Pancreas (tissue), 10 donors: ENCODE measurements around the gene ITGB5. TPM values are rescaled to one million over a fixed set of nuclear protein-coding genes. Genes with fewer than 3 reads are reported as not detected.

Experiments used
- ATAC-seq, 4 donors: fragments of 200-7000 bp; cut with Tn5 transposase; one replicate each; pipeline versions ENCODE4 v1.8.0 to v1.9.1; 2020; ENCODE audit warnings: mild to moderate bottlenecking in 4 of 4, moderate library complexity in 4 of 4
- DNase-seq, 6 donors: peaks; one replicate each; pipeline ENCODE4 v3.0.0-alpha.2; 2020
- FAIRE-seq: peaks from 2 replicates; lab custom pipeline; 2012; peaks lifted over from hg19 to GRCh38; lab: Jason Lieb, UNC
- H3K27ac ChIP-seq, 4 donors: fragments of 200-600 bp; sonication (generic); 1 replicate in 3 of 4; 2 replicates in 1 of 4; pipeline versions ENCODE4 v1.5.0 to v1.8.0; 2020
- H3K27me3 ChIP-seq, 4 donors: fragments of 200-600 bp; one replicate each; pipeline ENCODE4 v1.8.0; 2021
- H3K36me3 ChIP-seq, 3 donors: fragments of 200-600 bp; sonication (generic) in 1 of 3; one replicate each; pipeline versions ENCODE4 v1.5.0 to v1.8.0; 2020 to 2021
- H3K4me1 ChIP-seq, 3 donors: fragments of 200-600 bp; one replicate each; pipeline ENCODE4 v1.8.0; 2021
- H3K4me3 ChIP-seq, 4 donors: fragments of 200-600 bp; sonication (generic) in 2 of 4; one replicate each; pipeline versions ENCODE4 v1.5.0 to v1.8.0; 2020 to 2021
- H3K9me3 ChIP-seq, 4 donors: fragments of 200-600 bp; one replicate each; pipeline ENCODE4 v1.8.0; 2021
- CTCF ChIP-seq, 4 donors: fragments of 200-600 bp; sonication (generic) in 3 of 4; IDR thresholded peaks; one replicate each; pipeline versions ENCODE4 v1.5.0 to v1.8.0; 2021; ENCODE audit warnings: antibody characterized with exemption in 4 of 4
- WGBS, 2 donors: extraction: QIAGEN DNeasy Blood & Tissue Kit; methylation state at CpG; one replicate each; pipeline ENCODE4 v1.1.7; 2013; 5-methylcytosine and 5-hydroxymethylcytosine counted together
- intact Hi-C, 3 donors: fragments of 100-400 bp; cut with DNase I; formaldehyde crosslinking; loops; one replicate each; pipeline versions ENCODE4 v1.11.1 to v1.14.2; 2022
- polyA plus RNA-seq, 2 donors: library from polyadenylated mRNA; stranded (reverse); fragments of 200-250 nt; gene quantifications; one replicate each; pipeline ENCODE4 v1.2.3, GENCODE V29; 2013
- total RNA-seq, 6 donors: library from RNA; stranded (reverse); fragmentation: NEBNext Ultra II Directional in 4 of 6; extraction: Animal tissue kit (Norgen Biotek cat#: 25700) in 4 of 6; gene quantifications; one replicate each; pipeline versions ENCODE4 v1.2.1 to v1.2.4, GENCODE V29; 2021 to 2023
- donor health status: healthy with polysubstance abuse.
- donor health status: DM: no; HTN: no; CAD: no; lungs with moderate emphysema.
- donor health status: DM: no; HTN: no; CAD: no.
- donor health status: control.
- donor health status: control.
- donor health status: Bipolar disorder and iron deficiency.
- donor health status: DM: yes; HTN: yes; CAD: no.
- donor health status: DM: no; HTN: no; CAD: no.
- donor health status: DM: no; HTN: no; CAD: no.
- donor health status: DM: yes; HTN: yes; CAD: no.

Gene ITGB5
- total and polyA plus RNA-seq, 8 donors: 9.5 to 69.9 (median 24.5) TPM

GRCh38 chr3:124781476-124782376 is 105.4 kb downstream of the ITGB5 start:
- Histone ChIP-seq H3K27ac (no peak overlapping the region), H3K4me3 (no peak overlapping the region), H3K4me1 (peaks cover 0 to 3% (median 0%) of the 10 kb centered on the region in 3 donors), H3K9me3 (no peaks in the 10 kb centered on the region), H3K36me3 (no peaks in the 10 kb centered on the region), H3K27me3 (no peaks in the 10 kb centered on the region)
- intact Hi-C loops: no loop called here
- ATAC-seq (no peak), DNase-seq (no peak), FAIRE-seq (no peak)
- 85 to 94% methylated on average over 8 of the region's 8 CpGs for WGBS, 2 donors
- no peak for TF ChIP-seq CTCF (IDR thresholded peaks at IDR 0.05)

GRCh38 chr3:124780761-124781475 is 106.2 kb downstream of the ITGB5 start:
- ATAC-seq (peak; percentile 28 to 69 (median 60)), FAIRE-seq (no peak), DNase-seq (no peak)
- peaks cover 0 to 3% (median 0%) of the 10 kb centered on the region in 3 donors for H3K4me1 ChIP-seq
- no peak overlapping the region for H3K4me3 ChIP-seq
- no peaks in the 10 kb centered on the region for H3K36me3 ChIP-seq
- H3K27me3 ChIP-seq: no peaks in the 10 kb centered on the region
- intact Hi-C loops: no loop called here
- no peak overlapping the region for H3K27ac ChIP-seq
- WGBS, 2 donors: 81 to 84% methylated on average over 15 of the region's 15 CpGs
- no peak for TF ChIP-seq CTCF (IDR thresholded peaks at IDR 0.05)
- H3K9me3 ChIP-seq: no peaks in the 10 kb centered on the region

- FAIRE-seq (no peak), DNase-seq (no peak), ATAC-seq (peak in 3 of 4 donors; percentile 53 to 67 (median 65))
- H3K27ac ChIP-seq: peak overlapping the region in 1 of 4 donors; percentile 28
- no peaks in the 10 kb centered on the region for H3K27me3 ChIP-seq
- H3K4me3 ChIP-seq: no peak overlapping the region
- peaks cover 0 to 3% (median 0%) of the 10 kb centered on the region in 3 donors for H3K4me1 ChIP-seq
- no peak for TF ChIP-seq CTCF (IDR thresholded peaks at IDR 0.05)
- no peaks in the 10 kb centered on the region for H3K9me3 ChIP-seq
- intact Hi-C loops: no loop called here
- WGBS, 2 donors: 63 to 80% methylated on average over 8 of the region's 8 CpGs
- no peaks in the 10 kb centered on the region for H3K36me3 ChIP-seq
Observed at GRCh38 chr3:124780356-124780755, 106.8 kb downstream of the ITGB5 start.

- H3K36me3 ChIP-seq: no peaks in the 10 kb centered on the region
- H3K27ac ChIP-seq: peak overlapping the region in 1 of 4 donors; percentile 28
- no peaks in the 10 kb centered on the region for H3K4me1 ChIP-seq
- no peaks in the 10 kb centered on the region for H3K27me3 ChIP-seq
- intact Hi-C loops: no loop called here
- TF ChIP-seq CTCF (IDR thresholded peaks at IDR 0.05): no peak
- H3K9me3 ChIP-seq: no peaks in the 10 kb centered on the region
- ATAC-seq: no peak
- no peak overlapping the region for H3K4me3 ChIP-seq
- FAIRE-seq: no peak
- DNase-seq: peak in 1 of 6 donors; percentile 72
- 92 to 95% methylated on average over 9 of the region's 9 CpGs for WGBS, 2 donors
Observed at GRCh38 chr3:124779751-124780191, 107.4 kb downstream of the ITGB5 start.
